KMS-11 (cell line): Measurements from ENCODE around the gene PRKAR2A.

Experiments
- H2AFZ ChIP-seq: fragments of 200-600 bp; sonication (generic); 2 replicates; pipeline ENCODE4 v1.6.1; 2016; ENCODE audit warnings: antibody characterized with exemption, mixed run types, low read depth
- H3K27ac ChIP-seq: fragments of 200-600 bp; sonication (generic); 2 replicates; pipeline ENCODE4 v1.6.1; 2016; ENCODE audit warnings: mild to moderate bottlenecking, mixed run types
- H3K27me3 ChIP-seq: fragments of 200-600 bp; sonication (generic); 2 replicates; pipeline ENCODE4 v1.6.1; 2017; ENCODE audit warnings: mild to moderate bottlenecking, low read depth, mixed run types, moderate library complexity; ENCODE audit not compliant: insufficient read depth
- H3K36me3 ChIP-seq: fragments of 200-600 bp; sonication (generic); 2 replicates; pipeline ENCODE4 v1.6.1; 2017; ENCODE audit warnings: mild to moderate bottlenecking, mixed run types; ENCODE audit not compliant: insufficient read depth
- H3K4me1 ChIP-seq: fragments of 200-600 bp; sonication (generic); 2 replicates; pipeline ENCODE4 v1.6.1; 2016; ENCODE audit warnings: mild to moderate bottlenecking, low read depth, mixed run types; ENCODE audit not compliant: poor library complexity, severe bottlenecking
- H3K4me2 ChIP-seq: fragments of 200-600 bp; sonication (generic); 2 replicates; pipeline ENCODE4 v1.7.0; 2016; ENCODE audit warnings: mild to moderate bottlenecking, mixed run types
- H3K4me3 ChIP-seq: fragments of 200-600 bp; sonication (generic); IDR thresholded peaks from 2 replicates; pipeline ENCODE4 v1.6.1; 2017; ENCODE audit warnings: low read depth, low read length, mixed read lengths; ENCODE audit not compliant: insufficient read depth
- H3K79me2 ChIP-seq: fragments of 200-600 bp; sonication (generic); 2 replicates; pipeline ENCODE4 v1.6.1; 2016; ENCODE audit warnings: low read depth, mixed run types; ENCODE audit not compliant: insufficient read depth
- H3K9ac ChIP-seq: fragments of 200-600 bp; sonication (generic); 2 replicates; pipeline ENCODE4 v1.6.1; 2016; ENCODE audit warnings: mild to moderate bottlenecking, mixed run types
- H4K20me1 ChIP-seq: fragments of 200-600 bp; sonication (generic); 2 replicates; pipeline ENCODE4 v1.6.1; 2016; ENCODE audit warnings: mild to moderate bottlenecking, mixed run types; ENCODE audit not compliant: insufficient read depth
- CTCF ChIP-seq: fragments of 200-600 bp; sonication (generic); conservative IDR thresholded peaks from 2 replicates; pipeline ENCODE4 v1.6.1; 2017; ENCODE audit warnings: low read depth, mild to moderate bottlenecking, antibody characterized with exemption, low read length, moderate library complexity, mixed read lengths

The PRKAR2A gene

GRCh38 chr3:48858709-48859108 lies 11.0 kb upstream of the PRKAR2A start:
- Histone ChIP-seq H3K9ac (no peak overlapping the region), H4K20me1 (no peaks in the 10 kb centered on the region), H3K79me2 (no peaks in the 10 kb centered on the region), H3K4me3 (no peak overlapping the region), H3K36me3 (no peaks in the 10 kb centered on the region), H2AFZ (no peak overlapping the region), H3K4me1 (no peaks in the 10 kb centered on the region), H3K4me2 (no peak overlapping the region), H3K27me3 (no peaks in the 10 kb centered on the region), H3K27ac (no peak overlapping the region)
- TF ChIP-seq CTCF, result no peak

GRCh38 chr3:48857641-48858040 lies 10.0 kb upstream of the PRKAR2A start:
- no peak for TF ChIP-seq CTCF
- no peak overlapping the region for H3K9ac ChIP-seq
- no peaks in the 10 kb centered on the region for H3K27me3 ChIP-seq
- no peak overlapping the region for H3K4me3 ChIP-seq
- H3K36me3 ChIP-seq, result no peaks in the 10 kb centered on the region
- H3K4me1 ChIP-seq, result no peaks in the 10 kb centered on the region
- no peak overlapping the region for H3K4me2 ChIP-seq
- H3K27ac ChIP-seq, result no peak overlapping the region
- no peaks in the 10 kb centered on the region for H4K20me1 ChIP-seq
- H3K79me2 ChIP-seq, result no peaks in the 10 kb centered on the region
- H2AFZ ChIP-seq, result no peak overlapping the region

- TF ChIP-seq CTCF, result no peak
- H3K4me2 ChIP-seq, result no peak overlapping the region
Observed at GRCh38 chr3:48856469-48856868, 8.8 kb upstream of the PRKAR2A start.

GRCh38 chr3:48855681-48856447 lies 8.2 kb upstream of the PRKAR2A start:
- no peak overlapping the region for H3K9ac ChIP-seq
- no peak overlapping the region for H2AFZ ChIP-seq
- H3K27ac ChIP-seq, result no peak overlapping the region
- no peak overlapping the region for H3K4me2 ChIP-seq
- H4K20me1 ChIP-seq, result no peaks in the 10 kb centered on the region
- no peaks in the 10 kb centered on the region for H3K4me1 ChIP-seq
- H3K4me3 ChIP-seq, result no peak overlapping the region
- TF ChIP-seq CTCF, result no peak
- H3K79me2 ChIP-seq, result no peaks in the 10 kb centered on the region
- no peaks in the 10 kb centered on the region for H3K27me3 ChIP-seq
- H3K36me3 ChIP-seq, result no peaks in the 10 kb centered on the region

More at GRCh38 chr3:48856469-48856868, 8.8 kb upstream of the PRKAR2A start:
- H3K79me2 ChIP-seq, result no peaks in the 10 kb centered on the region
- H3K27ac ChIP-seq, result no peak overlapping the region
- no peaks in the 10 kb centered on the region for H3K27me3 ChIP-seq
- no peak overlapping the region for H2AFZ ChIP-seq
- H3K4me3 ChIP-seq, result no peak overlapping the region
- no peaks in the 10 kb centered on the region for H4K20me1 ChIP-seq
- H3K9ac ChIP-seq, result no peak overlapping the region
- no peaks in the 10 kb centered on the region for H3K36me3 ChIP-seq
- H3K4me1 ChIP-seq, result no peaks in the 10 kb centered on the region
